ENCODE measurements around the gene ZBTB44. TPM values are rescaled to one million over a fixed set of nuclear protein-coding genes. Genes with fewer than 3 reads are reported as not detected.
A peak's percentile ranks its signal among the peaks of the same experiment; 100 is the strongest.

ZBTB44 gene
- total RNA-seq, 1 experiment from 2014 or later = 41.2 TPM

GRCh38 chr11:130314184-130314749 is 450 bp downstream of the ZBTB44 start:
- ChIA-PET CTCF (no interaction called here), POLR2A (ENCODE audit: unreplicated experiment) (interaction anchor here (0.6 to 0.7 kb wide), 4 partner anchors 68 to 998 kb away, joined by 3 to 27 read pairs (median 6); no protein-coding TSS in a partner anchor)
- peak in 1 of 2 experiments; percentile 69 for DNase-seq
- Histone ChIP-seq H4K20me1 (ENCODE audit: insufficient read depth) (peaks cover 12% of the 10 kb centered on the region; the same call in 1 of the 2 replicates), H3K27me3 (ENCODE audit: insufficient read depth, low read depth) (no peaks in the 10 kb centered on the region), H3K36me3 (ENCODE audit: low read depth) (peaks cover 7% of the 10 kb centered on the region), H3K4me1 (replicated peaks; ENCODE audit: insufficient read depth) (peaks cover 15% of the 10 kb centered on the region), H3K9me3 (ENCODE audit: insufficient read depth, low read depth) (no peaks in the 10 kb centered on the region), H3F3A (ENCODE audit: insufficient read depth, low read depth) (peaks cover 6% of the 10 kb centered on the region; the same call in 1 of the 2 replicates), H3K4me3 (peak overlapping the region; percentile 68), H3K4me2 (peak overlapping the region; percentile 84), H2AFZ (peak overlapping the region; percentile 94), H3K9me2 (ENCODE audit: insufficient read depth) (no peaks in the 10 kb centered on the region), H3K79me2 (ENCODE audit: low read depth) (peaks cover 44% of the 10 kb centered on the region), H3K27ac (peak overlapping the region; percentile 63)
- TF ChIP-seq CTCF (conservative IDR thresholded peaks at IDR 0.05) (no peak), EZH2 (IDR thresholded peaks at IDR 0.05; ENCODE audit: low read depth) (no peak)
- no TSS peak for BruUV-seq (replicated peaks)
- intact Hi-C loops (cut with micrococcal nuclease; ENCODE audit: unreplicated experiment) = loop anchor here (2.0 to 10.0 kb wide), 2 partner anchors 69 to 321 kb away; no protein-coding TSS in a partner anchor

GRCh38 chr11:130313383-130314183 is 1.1 kb downstream of the ZBTB44 start:
- H3K36me3 ChIP-seq (ENCODE audit: low read depth) = peaks cover 7% of the 10 kb centered on the region
- DNase-seq = peak in 1 of 2 experiments; percentile 44
- H3K4me3 ChIP-seq = peak overlapping the region; percentile 68
- peaks cover 51% of the 10 kb centered on the region for H3K79me2 ChIP-seq (ENCODE audit: low read depth)
- H3K4me1 ChIP-seq (replicated peaks; ENCODE audit: insufficient read depth) = peaks cover 15% of the 10 kb centered on the region
- CTCF ChIA-PET = no interaction called here
- peak overlapping the region; percentile 84 for H3K4me2 ChIP-seq
- peak overlapping the region; percentile 63; the same call in 1 of the 2 replicates for H3K27ac ChIP-seq
- TF ChIP-seq EZH2 (IDR thresholded peaks at IDR 0.05; ENCODE audit: low read depth) (no peak), CTCF (conservative IDR thresholded peaks at IDR 0.05) (no peak)
- no peaks in the 10 kb centered on the region for H3K9me3 ChIP-seq (ENCODE audit: insufficient read depth, low read depth)
- intact Hi-C loops (cut with micrococcal nuclease; ENCODE audit: unreplicated experiment) = loop anchor here (2.0 to 10.0 kb wide), 2 partner anchors 69 to 321 kb away; no protein-coding TSS in a partner anchor
- TSS peak; percentile 33 for BruUV-seq (replicated peaks)
- peak overlapping the region; percentile 94; the same call in 1 of the 2 replicates for H2AFZ ChIP-seq
- H3K27me3 ChIP-seq (ENCODE audit: insufficient read depth, low read depth) = no peaks in the 10 kb centered on the region
- H3F3A ChIP-seq (ENCODE audit: insufficient read depth, low read depth) = peaks cover 6% of the 10 kb centered on the region; the same call in 1 of the 2 replicates
- peaks cover 12% of the 10 kb centered on the region; the same call in 1 of the 2 replicates for H4K20me1 ChIP-seq (ENCODE audit: insufficient read depth)
- POLR2A ChIA-PET (ENCODE audit: unreplicated experiment) = interaction anchor here (0.6 to 0.7 kb wide), 3 partner anchors 92 to 998 kb away, joined by 3 to 10 read pairs (median 3); no protein-coding TSS in a partner anchor
- no peaks in the 10 kb centered on the region for H3K9me2 ChIP-seq (ENCODE audit: insufficient read depth)

- no peak overlapping the region for H2AFZ ChIP-seq
- intact Hi-C loops (cut with micrococcal nuclease; ENCODE audit: unreplicated experiment) = loop anchor here (10.0 kb wide), 1 partner anchor 323 kb away; no protein-coding TSS in a partner anchor
- H3K27ac ChIP-seq = no peak overlapping the region
- H4K20me1 ChIP-seq (ENCODE audit: insufficient read depth) = peaks cover 12% of the 10 kb centered on the region; the same call in 1 of the 2 replicates
- no peaks in the 10 kb centered on the region for H3K9me2 ChIP-seq (ENCODE audit: insufficient read depth)
- H3F3A ChIP-seq (ENCODE audit: insufficient read depth, low read depth) = peaks cover 6% of the 10 kb centered on the region; the same call in 1 of the 2 replicates
- ChIA-PET CTCF (no interaction called here), POLR2A (ENCODE audit: unreplicated experiment) (no interaction called here)
- H3K9me3 ChIP-seq (ENCODE audit: insufficient read depth, low read depth) = no peaks in the 10 kb centered on the region
- peaks cover 66% of the 10 kb centered on the region for H3K79me2 ChIP-seq (ENCODE audit: low read depth)
- peak overlapping the region; percentile 68; the same call in 1 of the 2 replicates for H3K4me3 ChIP-seq
- peak overlapping the region; percentile 84 for H3K4me2 ChIP-seq
- BruUV-seq (replicated peaks) = no TSS peak
- H3K36me3 ChIP-seq (ENCODE audit: low read depth) = peaks cover 7% of the 10 kb centered on the region
- no peak for DNase-seq
- H3K4me1 ChIP-seq (replicated peaks; ENCODE audit: insufficient read depth) = peaks cover 15% of the 10 kb centered on the region
- TF ChIP-seq CTCF (conservative IDR thresholded peaks at IDR 0.05) = no peak
- no peak for TF ChIP-seq EZH2 (IDR thresholded peaks at IDR 0.05; ENCODE audit: low read depth)
- H3K27me3 ChIP-seq (ENCODE audit: insufficient read depth, low read depth) = no peaks in the 10 kb centered on the region
Observed at GRCh38 chr11:130312046-130312445, 2.7 kb downstream of the ZBTB44 start.

Measured in PC-9 (cell line).